Adrenal gland (tissue), 12 donors: ENCODE data around the gene SPOCK1. TPM values are rescaled to one million over a fixed set of nuclear protein-coding genes. Genes with fewer than 3 reads are reported as not detected.
"Not testable (repeated sequence)": the region's sequence is repeated elsewhere in the genome, so short reads cannot be mapped to it uniquely, and the experiment has no call there.

ENCODE experiments used
- DNase-seq, 7 donors: peaks; one replicate each; pipeline ENCODE4 v3.0.0-alpha.2; 2019 to 2020
- H3K27ac ChIP-seq, 5 donors: fragments of 200-600 bp; sonication (generic) in 4 of 5; 1 replicate in 3 of 5; 2 replicates in 2 of 5; pipeline versions ENCODE4 v1.5.1 to v1.8.0; 2016 to 2020; ENCODE audit warnings: mild to moderate bottlenecking in 1 of 5
- H3K27me3 ChIP-seq: fragments of 200-600 bp; 2 replicates; pipeline ENCODE4 v1.8.0; 2021
- H3K36me3 ChIP-seq, 2 donors: fragments of 200-600 bp; replicated peaks in 1 of 2; 1 replicate in 1 of 2; 2 replicates in 1 of 2; pipeline versions ENCODE4 v1.5.1 to v1.8.0; 2018 to 2022
- H3K4me1 ChIP-seq, 2 donors: fragments of 200-600 bp; replicated peaks in 1 of 2; 1 replicate in 1 of 2; 2 replicates in 1 of 2; pipeline versions ENCODE4 v1.5.1 to v1.8.0; 2018 to 2021
- H3K4me3 ChIP-seq, 4 donors: fragments of 200-600 bp; sonication (generic) in 3 of 4; one replicate each; pipeline ENCODE4 v1.5.1; 2016 to 2018
- H3K9me3 ChIP-seq, 3 donors: fragments of 200-600 bp; sonication (generic) in 1 of 3; replicated peaks in 1 of 3; 1 replicate in 2 of 3; 2 replicates in 1 of 3; pipeline versions ENCODE4 v1.5.1 to v1.8.0; 2016 to 2021
- POLR2A ChIP-seq, 2 donors: fragments of 450-650 bp; IDR thresholded peaks; one replicate each; pipeline ENCODE4 v1.6.1; 2017; ENCODE audit warnings: antibody characterized with exemption in 2 of 2, mild to moderate bottlenecking in 2 of 2, moderate library complexity in 1 of 2
- WGBS, 4 donors: extraction: QIAGEN DNeasy Blood & Tissue Kit in 2 of 4; methylation state at CpG; one replicate each; pipeline versions ENCODE4 v1.1.5 to v1.1.7; 2013 to 2017; 5-methylcytosine and 5-hydroxymethylcytosine counted together
- intact Hi-C, 2 donors: fragments of 100-400 bp; cut with DNase I; formaldehyde crosslinking; loops; one replicate each; pipeline versions ENCODE4 v1.14.1 to v1.15.0; 2022 to 2023
- polyA plus RNA-seq, 3 donors: library from polyadenylated mRNA; stranded (reverse); fragments of 200-250 nt in 2 of 3; fragments of 350-450 nt in 1 of 3; fragmentation: Illumina TruSeq in 1 of 3; extraction: RNeasy Lipid Tissue Mini Kit (QIAGEN cat#74804) in 1 of 3; gene quantifications; one replicate each; pipeline ENCODE4 v1.2.3, GENCODE V29; 2013 to 2014
- total RNA-seq, 9 donors: library from RNA; depleted of rRNA in 4 of 9; stranded (reverse); fragments of >200 nt in 4 of 9; fragments of 120-200 nt in 1 of 9; fragmentation: NEBNext Ultra II Directional in 1 of 9; extraction: Animal tissue kit (Norgen Biotek cat#: 25700) in 1 of 9; gene quantifications; one replicate each; pipeline versions ENCODE4 v1.1.0 to v1.2.4, GENCODE V29; 2013 to 2023
- TF ChIP-seq, protein P1 (sequence below), 6 experiments: fragments of 450-650 bp in 4 of 6; fragments of 200-600 bp in 2 of 6; sonication (generic) in 1 of 6; IDR thresholded peaks; 1 replicate in 5 of 6; 2 replicates in 1 of 6; pipeline versions ENCODE4 v1.5.1 to v1.8.0; 2016 to 2021; ENCODE audit warnings: antibody characterized with exemption in 6 of 6, mild to moderate bottlenecking in 2 of 6, moderate library complexity in 1 of 6
- donor health status: healthy with polysubstance abuse.
- donor health status: Bipolar disorder and iron deficiency.
- donor health status: DM: yes; HTN: yes; CAD: no.
- donor health status: DM: no; HTN: no; CAD: no.
- donor health status: DM: no; HTN: no; CAD: no.
- donor health status: DM: yes; HTN: yes; CAD: no.

Gene SPOCK1
- total and polyA plus RNA-seq, 12 donors = 5.4 to 102 (median 55.6) TPM

DNA sequence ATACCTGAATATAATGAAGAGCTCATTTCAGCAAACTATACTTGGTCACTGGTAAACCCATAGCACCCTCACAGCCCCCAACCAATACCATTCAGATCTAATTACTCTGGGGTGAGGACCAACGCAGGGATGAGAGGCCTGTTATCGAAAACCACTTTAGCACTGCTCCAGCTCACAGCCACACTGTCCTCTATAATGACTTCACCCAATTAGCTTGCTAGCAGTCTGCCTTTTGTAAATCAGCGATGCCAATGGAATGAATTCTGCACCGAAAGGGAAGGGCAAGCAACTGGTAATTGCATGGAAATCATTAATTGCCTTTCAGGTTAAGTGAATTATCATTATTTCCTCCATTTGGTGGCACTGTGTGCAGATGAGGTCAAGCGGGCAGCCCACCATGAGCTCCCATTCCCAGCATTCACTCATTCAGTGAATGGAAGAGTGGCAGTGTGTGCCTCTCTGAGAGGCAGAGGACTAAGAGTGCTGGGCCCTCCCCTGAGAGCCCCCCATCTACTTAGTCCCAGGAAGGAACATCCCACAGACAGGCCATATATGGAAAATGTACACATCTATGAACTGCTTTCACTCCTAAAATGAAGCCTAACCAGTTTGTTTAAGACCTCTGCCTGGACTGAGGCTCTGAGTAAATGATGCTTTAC is 262.1 kb downstream of the SPOCK1 start:
- no peaks in the 10 kb centered on the region for H3K9me3 ChIP-seq
- H3K4me1 ChIP-seq = no peaks in the 10 kb centered on the region
- no peak overlapping the region for H3K27ac ChIP-seq
- TF ChIP-seq, protein P1, sequence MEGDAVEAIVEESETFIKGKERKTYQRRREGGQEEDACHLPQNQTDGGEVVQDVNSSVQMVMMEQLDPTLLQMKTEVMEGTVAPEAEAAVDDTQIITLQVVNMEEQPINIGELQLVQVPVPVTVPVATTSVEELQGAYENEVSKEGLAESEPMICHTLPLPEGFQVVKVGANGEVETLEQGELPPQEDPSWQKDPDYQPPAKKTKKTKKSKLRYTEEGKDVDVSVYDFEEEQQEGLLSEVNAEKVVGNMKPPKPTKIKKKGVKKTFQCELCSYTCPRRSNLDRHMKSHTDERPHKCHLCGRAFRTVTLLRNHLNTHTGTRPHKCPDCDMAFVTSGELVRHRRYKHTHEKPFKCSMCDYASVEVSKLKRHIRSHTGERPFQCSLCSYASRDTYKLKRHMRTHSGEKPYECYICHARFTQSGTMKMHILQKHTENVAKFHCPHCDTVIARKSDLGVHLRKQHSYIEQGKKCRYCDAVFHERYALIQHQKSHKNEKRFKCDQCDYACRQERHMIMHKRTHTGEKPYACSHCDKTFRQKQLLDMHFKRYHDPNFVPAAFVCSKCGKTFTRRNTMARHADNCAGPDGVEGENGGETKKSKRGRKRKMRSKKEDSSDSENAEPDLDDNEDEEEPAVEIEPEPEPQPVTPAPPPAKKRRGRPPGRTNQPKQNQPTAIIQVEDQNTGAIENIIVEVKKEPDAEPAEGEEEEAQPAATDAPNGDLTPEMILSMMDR (IDR thresholded peaks at IDR 0.05) = no peak
- TF ChIP-seq POLR2A (IDR thresholded peaks at IDR 0.05) = no peak
- intact Hi-C loops = no loop called here
- H3K27me3 ChIP-seq = no peaks in the 10 kb centered on the region
- no peaks in the 10 kb centered on the region for H3K36me3 ChIP-seq
- WGBS, 4 donors = 88 to 96% (median 93%) methylated on average over 5 of the region's 5 CpGs
- DNase-seq = no peak
- no peak overlapping the region for H3K4me3 ChIP-seq

DNA sequence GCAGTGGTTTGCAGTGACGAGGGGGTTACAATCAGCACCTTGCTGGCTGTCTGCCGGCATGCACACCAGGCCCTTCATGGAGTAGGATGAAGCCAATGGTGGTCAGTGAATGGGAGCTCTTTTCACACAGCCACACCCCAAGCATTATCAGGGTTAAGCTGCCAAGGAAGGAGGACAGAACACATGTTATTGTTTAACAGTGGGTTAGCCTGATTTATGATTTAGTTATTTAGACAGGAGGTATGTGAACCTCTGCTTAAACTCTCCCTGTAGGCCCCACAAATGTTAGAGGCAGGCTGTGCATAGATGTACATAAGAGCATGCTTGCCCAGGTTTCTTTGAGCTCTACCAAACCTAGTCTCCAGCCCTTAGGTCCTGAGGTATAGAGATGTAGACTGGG is 262.9 kb downstream of the SPOCK1 start:
- no peak for DNase-seq
- whole genome bisulfite sequencing, 4 donors = 50 to 80% (median 63%) methylated on average over 2 of the region's 2 CpGs; no CpG with 5 or more reads in 1 of the 4 donors
- TF ChIP-seq, protein P1 (IDR thresholded peaks at IDR 0.05) = no peak
- no peak for TF ChIP-seq POLR2A (IDR thresholded peaks at IDR 0.05)
- H3K9me3 ChIP-seq = no peaks in the 10 kb centered on the region
- H3K4me3 ChIP-seq = no peak overlapping the region
- intact Hi-C loops = no loop called here
- no peaks in the 10 kb centered on the region for H3K4me1 ChIP-seq
- no peak overlapping the region for H3K27ac ChIP-seq
- no peaks in the 10 kb centered on the region for H3K36me3 ChIP-seq
- H3K27me3 ChIP-seq = no peaks in the 10 kb centered on the region

DNA sequence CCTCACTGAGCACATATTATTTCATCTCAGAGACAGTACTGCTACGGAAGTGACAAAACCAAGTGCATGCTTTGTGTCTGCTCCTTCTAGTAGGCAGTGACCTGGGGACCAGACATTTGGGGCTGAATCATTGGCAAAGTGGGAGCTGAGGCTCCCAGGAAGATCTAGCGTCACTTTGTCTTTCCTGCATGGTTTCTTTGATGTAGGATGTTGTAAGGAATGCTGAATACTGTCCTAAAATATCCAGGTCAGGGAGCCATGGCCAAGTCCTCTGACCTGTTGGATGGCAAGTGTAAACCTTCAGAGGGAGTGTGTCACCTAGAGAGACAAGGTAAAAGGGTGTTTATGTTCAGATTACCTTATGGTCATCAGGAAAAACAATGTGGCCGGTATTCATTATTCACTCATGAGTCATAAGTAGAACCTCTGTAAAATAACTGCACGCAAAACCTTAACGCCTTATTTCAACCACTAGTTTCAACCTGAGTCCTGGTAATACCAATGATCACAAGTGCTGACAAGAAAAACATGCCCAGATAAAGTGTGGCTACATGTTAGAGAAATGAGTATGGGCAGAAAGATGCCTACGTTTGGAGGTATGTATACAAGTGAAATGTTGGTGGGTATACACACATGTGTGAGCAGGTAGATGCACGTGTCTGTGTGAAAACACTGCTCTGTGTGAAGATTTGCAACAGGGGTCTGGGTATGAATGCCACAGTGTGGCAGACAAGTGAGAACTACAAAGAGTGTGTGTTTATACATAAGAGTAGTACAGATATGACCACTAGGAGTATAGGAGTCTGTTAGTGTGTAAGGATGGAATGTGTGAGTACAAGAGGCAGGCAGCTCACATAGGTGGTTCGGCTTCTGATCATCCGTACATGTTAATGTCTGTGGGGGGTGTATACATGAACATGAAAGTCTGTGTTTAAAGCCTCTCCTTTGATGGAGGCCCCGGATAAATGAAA is 263.9 kb downstream of the SPOCK1 start:
- intact Hi-C loops = no loop called here
- WGBS, 4 donors = 85 to 93% (median 90%) methylated on average over 10 of the region's 10 CpGs
- H3K36me3 ChIP-seq = no peaks in the 10 kb centered on the region
- no peak overlapping the region for H3K4me3 ChIP-seq
- H3K9me3 ChIP-seq = no peaks in the 10 kb centered on the region
- DNase-seq = no peak
- no peaks in the 10 kb centered on the region for H3K4me1 ChIP-seq
- H3K27ac ChIP-seq = no peak overlapping the region
- TF ChIP-seq POLR2A (IDR thresholded peaks at IDR 0.05) = no peak
- TF ChIP-seq, protein P1 (IDR thresholded peaks at IDR 0.05) = no peak
- no peaks in the 10 kb centered on the region for H3K27me3 ChIP-seq

DNA sequence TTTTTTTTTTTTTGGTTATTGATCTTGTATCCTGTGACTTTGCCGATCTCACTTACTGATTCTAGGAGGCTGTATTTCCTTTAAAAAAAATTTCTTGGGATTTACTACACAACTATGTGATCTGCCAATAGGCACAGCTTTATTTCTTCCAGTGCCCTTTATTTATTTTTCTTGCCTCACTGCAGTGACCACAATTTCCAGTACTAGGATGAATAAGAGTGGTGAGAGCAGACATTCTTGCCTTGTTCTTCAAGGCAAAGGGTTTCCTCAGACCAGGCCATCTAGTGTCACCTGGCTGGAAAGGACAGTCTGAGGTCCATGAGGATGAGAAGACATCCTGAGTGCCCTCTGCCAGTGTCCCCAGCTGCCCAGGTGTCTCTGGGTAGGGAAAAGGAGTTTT is 265.4 kb downstream of the SPOCK1 start:
- Histone ChIP-seq H3K36me3 (no peaks in the 10 kb centered on the region), H3K4me1 (no peaks in the 10 kb centered on the region), H3K4me3 (no peak overlapping the region), H3K9me3 (no peaks in the 10 kb centered on the region), H3K27me3 (no peaks in the 10 kb centered on the region), H3K27ac (no peak overlapping the region)
- intact Hi-C loops = no loop called here
- TF ChIP-seq, protein P1 (IDR thresholded peaks at IDR 0.05) = no peak
- no peak for TF ChIP-seq POLR2A (IDR thresholded peaks at IDR 0.05)
- WGBS, 4 donors = 95 to 100% (median 99%) methylated on average over 1 of the region's 1 CpG
- no peak for DNase-seq

DNA sequence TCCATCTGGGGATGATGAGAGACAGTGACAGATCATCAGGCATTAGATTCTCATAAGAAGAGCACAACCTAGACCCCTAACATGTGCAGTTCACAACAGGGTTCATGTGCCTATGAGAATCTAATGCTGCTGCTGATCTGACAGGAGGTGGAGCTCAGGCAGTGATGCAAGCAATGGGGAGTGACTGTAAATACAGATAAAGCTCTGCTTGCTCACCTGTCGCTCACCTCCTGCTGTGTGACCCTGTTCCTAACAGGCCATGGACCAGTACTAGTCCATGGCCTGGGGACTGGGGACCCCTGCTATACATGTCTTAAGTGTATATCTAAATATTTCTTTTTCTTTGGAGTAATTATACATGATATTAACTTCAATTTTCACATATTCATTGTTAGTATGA is 265.8 kb downstream of the SPOCK1 start:
- not testable (repeated sequence) for DNase-seq

More for the DNA sequence above, 265.8 kb downstream of the SPOCK1 start:
- H3K27ac ChIP-seq, H3K27me3 ChIP-seq, H3K4me1 ChIP-seq, H3K4me3 ChIP-seq, H3K9me3 ChIP-seq, intact Hi-C loops, H3K36me3 ChIP-seq: not testable (repeated sequence)
- 91 to 100% (median 100%) methylated on average over 1 of the region's 1 CpG for WGBS, 4 donors
